Fibroblast of lung (primary cell): ENCODE data around the gene SPATA33. TPM values are rescaled to one million over a fixed set of nuclear protein-coding genes. Genes with fewer than 3 reads are reported as not detected.

Source experiments
- DNase-seq, 2 donors: peaks; one replicate each; pipeline versions ENCODE4 v3.0.0 to v3.0.0-alpha.2; 2010; ENCODE audit warnings: low read depth in 2 of 2
- H2AFZ ChIP-seq: 2 replicates; pipeline ENCODE4 v1.5.1; 2012; ENCODE audit warnings: low read length, control low read depth, inconsistent platforms
- H3K27ac ChIP-seq: 2 replicates; pipeline ENCODE4 v1.5.1; 2011; ENCODE audit warnings: low read length, control low read depth; ENCODE audit not compliant: insufficient read depth
- H3K27me3 ChIP-seq: 2 replicates; pipeline ENCODE4 v1.5.1; 2011; ENCODE audit warnings: mild to moderate bottlenecking, low read length; ENCODE audit not compliant: control insufficient read depth, insufficient read depth
- H3K36me3 ChIP-seq: 2 replicates; pipeline ENCODE4 v1.5.1; 2011; ENCODE audit warnings: low read length; ENCODE audit not compliant: control insufficient read depth, insufficient read depth
- H3K4me1 ChIP-seq: 2 replicates; pipeline ENCODE4 v1.5.1; 2011; ENCODE audit warnings: low read length; ENCODE audit not compliant: control insufficient read depth, insufficient read depth; ENCODE audit errors: extremely low read depth
- H3K4me2 ChIP-seq: 2 replicates; pipeline ENCODE4 v1.5.1; 2011; ENCODE audit warnings: low read length, control low read depth; ENCODE audit not compliant: insufficient read depth; ENCODE audit errors: extremely low read depth
- H3K4me3 ChIP-seq, 4 experiments: fragments of 200-600 bp in 1 of 4; sonication (generic) in 1 of 4; replicated peaks in 1 of 4; 2 replicates each; pipeline ENCODE4 v1.5.1; 2011 to 2016; ENCODE audit warnings: low read length in 4 of 4, low read depth in 3 of 4, mild to moderate bottlenecking in 3 of 4, control low read depth in 2 of 4, inconsistent platforms in 1 of 4, mixed read lengths in 1 of 4; ENCODE audit not compliant: insufficient read depth in 1 of 4; ENCODE audit errors: control extremely low read depth in 1 of 4
- H3K79me2 ChIP-seq: 2 replicates; pipeline ENCODE4 v1.5.1; 2012; ENCODE audit warnings: mild to moderate bottlenecking, low read length, inconsistent platforms; ENCODE audit not compliant: control insufficient read depth, insufficient read depth
- H3K9ac ChIP-seq: 2 replicates; pipeline ENCODE4 v1.5.1; 2011; ENCODE audit warnings: mild to moderate bottlenecking, low read length, control low read depth; ENCODE audit not compliant: insufficient read depth
- H3K9me3 ChIP-seq: 2 replicates; pipeline ENCODE4 v1.5.1; 2012; ENCODE audit warnings: low read depth, low read length; ENCODE audit not compliant: control insufficient read depth, insufficient read depth
- H4K20me1 ChIP-seq: 2 replicates; pipeline ENCODE4 v1.5.1; 2011; ENCODE audit warnings: low read length; ENCODE audit not compliant: control insufficient read depth, insufficient read depth; ENCODE audit errors: extremely low read depth
- CTCF ChIP-seq, 2 donors: IDR thresholded peaks in 1 of 2; conservative IDR thresholded peaks in 1 of 2; 1 replicate in 1 of 2; 2 replicates in 1 of 2; pipeline ENCODE4 v1.5.1; 2011 to 2012; ENCODE audit warnings: low read length in 2 of 2, control low read depth in 1 of 2, inconsistent platforms in 1 of 2, low read depth in 1 of 2, mild to moderate bottlenecking in 1 of 2
- EZH2 ChIP-seq: IDR thresholded peaks from 2 replicates; pipeline ENCODE4 v1.5.1; 2012; ENCODE audit warnings: low read length, control low read depth, mild to moderate bottlenecking; ENCODE audit errors: missing control alignments
- polyA plus RNA-seq, 2 donors: library from polyadenylated mRNA; depleted of rRNA in 1 of 2; stranded (reverse) in 1 of 2; unstranded in 1 of 2; fragments of >200 nt; gene quantifications; 2 replicates each; pipeline ENCODE4 v1.2.1, GENCODE V29; 2011 to 2012; ENCODE audit warnings: missing spikeins in 1 of 2
- total RNA-seq: library from RNA; depleted of rRNA; stranded (reverse); fragments of >200 nt; gene quantifications from 2 replicates; pipeline ENCODE4 v1.2.1, GENCODE V29; 2014

Gene SPATA33
- total and polyA plus RNA-seq, 2 donors (not counting 1 experiment from before 2014, with no cell fraction given), result 2.0 to 2.8 TPM

- TF ChIP-seq CTCF (conservative IDR thresholded peaks at IDR 0.05 in 1 of 2, IDR thresholded peaks at IDR 0.05 in 1 of 2; ENCODE audit: low read depth in 1 of 2, low read length in 2 of 2) (no peak), EZH2 (no peak)
- H3K9me3 ChIP-seq, result no peaks in the 10 kb centered on the region
- H3K4me2 ChIP-seq, result no peak overlapping the region
- no peak overlapping the region for H2AFZ ChIP-seq
- H3K36me3 ChIP-seq, result peaks cover 4% of the 10 kb centered on the region
- no peaks in the 10 kb centered on the region for H3K27me3 ChIP-seq
- DNase-seq, result no peak
- H3K9ac ChIP-seq, result no peak overlapping the region
- no peaks in the 10 kb centered on the region for H4K20me1 ChIP-seq
- peaks cover 3% of the 10 kb centered on the region for H3K4me1 ChIP-seq
- no peak overlapping the region for H3K4me3 ChIP-seq
- H3K27ac ChIP-seq, result no peak overlapping the region
- no peaks in the 10 kb centered on the region for H3K79me2 ChIP-seq
Measured at GRCh38 chr16:89706518-89707260, 49.1 kb downstream of the SPATA33 start.

- Histone ChIP-seq H3K4me3 (no peak overlapping the region), H2AFZ (no peak overlapping the region), H3K27ac (no peak overlapping the region), H4K20me1 (no peaks in the 10 kb centered on the region), H3K9ac (no peak overlapping the region), H3K27me3 (no peaks in the 10 kb centered on the region), H3K9me3 (no peaks in the 10 kb centered on the region), H3K79me2 (no peaks in the 10 kb centered on the region), H3K36me3 (peaks cover 4% of the 10 kb centered on the region), H3K4me2 (no peak overlapping the region), H3K4me1 (peaks cover 2% of the 10 kb centered on the region)
- no peak for DNase-seq
- TF ChIP-seq CTCF (conservative IDR thresholded peaks at IDR 0.05 in 1 of 2, IDR thresholded peaks at IDR 0.05 in 1 of 2; ENCODE audit: low read depth in 1 of 2, low read length in 2 of 2) (no peak), EZH2 (no peak)
Measured at GRCh38 chr16:89707695-89708094, 50.1 kb downstream of the SPATA33 start.

DNA sequence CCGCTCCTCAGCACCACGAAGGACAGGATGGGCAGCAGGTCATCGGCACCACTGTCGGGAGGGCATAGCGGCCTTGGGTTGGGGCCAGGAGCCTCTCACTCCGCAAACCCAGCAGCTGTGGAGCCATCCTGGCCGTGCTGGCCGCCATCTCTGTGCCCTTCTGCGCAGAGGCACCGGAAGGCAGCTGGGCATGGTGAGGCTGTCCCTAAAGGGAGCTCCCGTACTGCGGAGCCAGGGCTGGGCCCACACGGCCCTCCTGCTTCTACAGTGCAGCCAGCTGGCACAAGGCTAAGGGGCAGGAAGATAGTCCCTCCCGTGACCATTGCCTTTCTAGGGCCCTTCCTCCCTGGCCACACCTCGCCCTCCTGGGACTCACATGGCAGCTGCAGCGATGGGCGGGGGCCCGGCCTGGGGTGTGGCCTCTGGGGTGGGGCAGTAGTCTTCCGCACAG lies 50.9 kb downstream of the SPATA33 start:
- H3K4me3 ChIP-seq, result no peak overlapping the region

More for the DNA sequence above, 50.9 kb downstream of the SPATA33 start:
- Histone ChIP-seq H3K79me2 (no peaks in the 10 kb centered on the region), H3K4me2 (no peak overlapping the region), H3K9ac (no peak overlapping the region), H3K27me3 (no peaks in the 10 kb centered on the region), H3K4me1 (peaks cover 2% of the 10 kb centered on the region), H3K36me3 (peaks cover 4% of the 10 kb centered on the region), H4K20me1 (no peaks in the 10 kb centered on the region), H3K27ac (no peak overlapping the region), H3K9me3 (no peaks in the 10 kb centered on the region), H2AFZ (no peak overlapping the region)
- no peak for DNase-seq
- TF ChIP-seq CTCF (conservative IDR thresholded peaks at IDR 0.05 in 1 of 2, IDR thresholded peaks at IDR 0.05 in 1 of 2; ENCODE audit: low read depth in 1 of 2, low read length in 2 of 2) (no peak), EZH2 (no peak)
